CD8-positive, alpha-beta memory T cell (primary cell): Measurements from ENCODE around the gene FOXD1. TPM values are rescaled to one million over a fixed set of nuclear protein-coding genes. Genes with fewer than 3 reads are reported as not detected.
A peak's percentile ranks its signal among the peaks of the same experiment; 100 is the strongest.

Experiments used
- CTCF ChIA-PET: fragments of 350-600 bp; sonication (Branson Sonifier 250); formaldehyde crosslinking; loops from one replicate; lab custom pipeline; 2021; ENCODE audit warnings: antibody characterized with exemption; lab: Charles Lee
- POLR2A ChIA-PET: fragments of 350-600 bp; sonication (Branson Sonifier 250); formaldehyde crosslinking; loops from one replicate; lab custom pipeline; 2021; ENCODE audit warnings: antibody characterized with exemption; lab: Charles Lee
- DNase-seq, 5 donors: peaks; one replicate each; pipeline versions ENCODE4 v3.0.0 to v3.0.0-alpha.2; 2020 to 2022; ENCODE audit warnings: mixed read lengths in 1 of 5
- H3K27ac ChIP-seq: one replicate; pipeline ENCODE4 v1.7.0; 2013; ENCODE audit warnings: low read depth, mild to moderate bottlenecking, low read length, moderate library complexity
- H3K27me3 ChIP-seq: 2 replicates; pipeline ENCODE4 v1.7.0; 2013; ENCODE audit warnings: low read length, mild to moderate bottlenecking; ENCODE audit not compliant: insufficient read depth, poor library complexity, severe bottlenecking
- H3K36me3 ChIP-seq: 2 replicates; pipeline ENCODE4 v1.7.0; 2013; ENCODE audit warnings: mild to moderate bottlenecking, low read length, moderate library complexity; ENCODE audit not compliant: insufficient read depth
- H3K4me1 ChIP-seq: 2 replicates; pipeline ENCODE4 v1.7.0; 2013; ENCODE audit warnings: mild to moderate bottlenecking, low read length, moderate library complexity; ENCODE audit not compliant: insufficient read depth
- H3K4me3 ChIP-seq: 2 replicates; pipeline ENCODE4 v1.7.0; 2013; ENCODE audit warnings: mild to moderate bottlenecking, low read length
- H3K9me3 ChIP-seq: 2 replicates; pipeline ENCODE4 v1.7.0; 2013; ENCODE audit warnings: mild to moderate bottlenecking, low read length
- H3K27ac Mint-ChIP-seq, 8 donors: one replicate each; pipeline ENCODE4 v1.8.0; 2020 to 2021; ENCODE audit warnings: mixed read lengths in 8 of 8, mild to moderate bottlenecking in 6 of 8, inconsistent platforms in 3 of 8, moderate library complexity in 3 of 8
- H3K27me3 Mint-ChIP-seq, 2 donors: one replicate each; pipeline ENCODE4 v1.8.0; 2020 to 2021; ENCODE audit warnings: mixed read lengths in 2 of 2, mild to moderate bottlenecking in 1 of 2, moderate library complexity in 1 of 2
- H3K36me3 Mint-ChIP-seq, 3 donors: one replicate each; pipeline ENCODE4 v1.8.0; 2020 to 2021; ENCODE audit warnings: mixed read lengths in 3 of 3, inconsistent platforms in 1 of 3, mild to moderate bottlenecking in 1 of 3
- H3K4me1 Mint-ChIP-seq, 3 donors: one replicate each; pipeline ENCODE4 v1.8.0; 2020 to 2021; ENCODE audit warnings: mixed read lengths in 3 of 3, inconsistent platforms in 1 of 3, mild to moderate bottlenecking in 1 of 3
- H3K4me3 Mint-ChIP-seq, 7 donors: one replicate each; pipeline ENCODE4 v1.8.0; 2020 to 2021; ENCODE audit warnings: mixed read lengths in 7 of 7, mild to moderate bottlenecking in 6 of 7, moderate library complexity in 4 of 7, inconsistent platforms in 2 of 7
- H3K9me3 Mint-ChIP-seq, 5 donors: one replicate each; pipeline ENCODE4 v1.8.0; 2020 to 2022; ENCODE audit warnings: mixed read lengths in 5 of 5, mild to moderate bottlenecking in 3 of 5, moderate library complexity in 2 of 5, inconsistent platforms in 1 of 5
- polyA plus RNA-seq: library from polyadenylated mRNA; unstranded; fragments of 300-500 nt; fragmentation: Illumina TruSeq; gene quantifications from one replicate; pipeline ENCODE4 v1.2.3, GENCODE V29; 2021
- total RNA-seq, 2 experiments: library from RNA; stranded (reverse); gene quantifications; one replicate each; pipeline ENCODE4 v1.2.3, GENCODE V29; 2021

FOXD1 gene
- total and polyA plus RNA-seq, 3 experiments from 2014 or later = 0.09 to 0.22 TPM; not detected in 1

- Mint-ChIP-seq H3K9me3 (peaks cover 12 to 31% (median 20%) of the 10 kb centered on the region in 5 donors), H3K36me3 (peaks cover 0 to 3% (median 2%) of the 10 kb centered on the region in 3 donors), H3K27ac (peak overlapping the region in 5 of 8 donors; percentile 57 to 93 (median 87)), H3K4me1 (peaks cover 17 to 29% (median 21%) of the 10 kb centered on the region in 3 donors), H3K27me3 (peaks cover 77 to 82% of the 10 kb centered on the region in 2 donors), H3K4me3 (peak overlapping the region; percentile 85 to 96 (median 89))
- ChIA-PET CTCF (interaction anchor here (1.1 to 1.2 kb wide), 2 partner anchors 150 to 233 kb away, joined by 3 to 5 read pairs; no protein-coding TSS in a partner anchor), POLR2A (no interaction called here)
- no peak overlapping the region for H3K27ac ChIP-seq
- peaks cover 82% of the 10 kb centered on the region for H3K27me3 ChIP-seq
- H3K4me1 ChIP-seq = peaks cover 16% of the 10 kb centered on the region
- no peak overlapping the region for H3K4me3 ChIP-seq
- H3K9me3 ChIP-seq = peaks cover 3% of the 10 kb centered on the region
- no peaks in the 10 kb centered on the region for H3K36me3 ChIP-seq
- peak; percentile 26 to 72 (median 43) for DNase-seq
These were observed 781 bp downstream of the FOXD1 start for GRCh38 chr5:73447530-73448462.

DNA sequence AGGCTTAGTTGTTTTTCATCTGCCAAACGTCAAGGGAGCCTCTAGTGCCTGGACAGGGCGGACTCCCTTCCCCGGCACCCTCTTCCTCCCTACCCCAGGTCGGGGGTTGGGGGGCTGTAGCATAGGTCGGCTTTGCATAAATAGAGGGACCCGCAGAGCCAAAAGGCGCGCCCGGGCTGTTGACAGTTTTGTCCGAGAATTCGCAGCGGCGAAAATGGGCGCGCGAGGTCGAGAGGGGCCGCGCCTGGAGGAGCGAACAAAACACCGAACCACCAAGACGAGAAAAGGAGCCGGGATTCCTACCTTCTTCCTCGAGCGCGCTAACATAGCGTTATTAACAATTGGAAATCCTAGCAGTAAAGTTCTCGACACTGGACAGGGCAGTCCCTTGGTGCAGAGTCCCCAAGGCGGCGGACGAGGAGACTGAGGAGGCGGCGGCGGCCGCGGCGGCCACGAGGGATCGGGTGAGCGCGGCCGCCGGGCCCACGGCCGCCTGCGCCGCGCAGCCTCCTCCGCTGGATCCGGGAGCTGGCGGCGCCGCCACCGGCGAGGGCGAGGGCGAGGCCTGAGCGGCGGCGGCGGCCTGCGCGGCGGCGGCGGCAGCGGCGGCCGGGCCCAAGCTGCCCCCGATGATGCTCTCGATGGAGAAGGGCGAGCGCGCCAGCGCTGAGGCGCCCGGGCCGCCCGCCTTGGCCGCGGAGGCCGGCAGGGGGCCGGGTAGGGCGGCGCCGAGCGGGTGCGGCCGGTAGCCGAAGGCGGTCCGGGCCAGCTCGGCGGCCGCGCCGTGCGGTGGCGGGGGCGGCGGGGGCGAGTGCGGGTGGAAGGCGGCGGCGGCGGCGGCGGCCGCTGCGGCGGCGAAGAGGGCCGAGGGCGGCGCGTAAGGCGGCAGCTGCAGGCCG, 1.7 kb downstream of the FOXD1 start:
- H3K27ac ChIP-seq = no peak overlapping the region
- Mint-ChIP-seq H3K36me3 (peaks cover 0 to 3% (median 2%) of the 10 kb centered on the region in 3 donors), H3K4me1 (peaks cover 17 to 29% (median 21%) of the 10 kb centered on the region in 3 donors), H3K9me3 (peaks cover 12 to 34% (median 21%) of the 10 kb centered on the region in 5 donors), H3K27ac (peak overlapping the region in 3 of 8 donors; percentile 59 to 89 (median 88)), H3K27me3 (peaks cover 77 to 83% of the 10 kb centered on the region in 2 donors), H3K4me3 (peak overlapping the region; percentile 53 to 87 (median 70))
- CTCF ChIA-PET = no interaction called here
- peaks cover 82% of the 10 kb centered on the region for H3K27me3 ChIP-seq
- peaks cover 16% of the 10 kb centered on the region for H3K4me1 ChIP-seq
- no peak overlapping the region for H3K4me3 ChIP-seq
- peaks cover 3% of the 10 kb centered on the region for H3K9me3 ChIP-seq
- H3K36me3 ChIP-seq = no peaks in the 10 kb centered on the region
- POLR2A ChIA-PET = no interaction called here
- DNase-seq = no peak

DNA sequence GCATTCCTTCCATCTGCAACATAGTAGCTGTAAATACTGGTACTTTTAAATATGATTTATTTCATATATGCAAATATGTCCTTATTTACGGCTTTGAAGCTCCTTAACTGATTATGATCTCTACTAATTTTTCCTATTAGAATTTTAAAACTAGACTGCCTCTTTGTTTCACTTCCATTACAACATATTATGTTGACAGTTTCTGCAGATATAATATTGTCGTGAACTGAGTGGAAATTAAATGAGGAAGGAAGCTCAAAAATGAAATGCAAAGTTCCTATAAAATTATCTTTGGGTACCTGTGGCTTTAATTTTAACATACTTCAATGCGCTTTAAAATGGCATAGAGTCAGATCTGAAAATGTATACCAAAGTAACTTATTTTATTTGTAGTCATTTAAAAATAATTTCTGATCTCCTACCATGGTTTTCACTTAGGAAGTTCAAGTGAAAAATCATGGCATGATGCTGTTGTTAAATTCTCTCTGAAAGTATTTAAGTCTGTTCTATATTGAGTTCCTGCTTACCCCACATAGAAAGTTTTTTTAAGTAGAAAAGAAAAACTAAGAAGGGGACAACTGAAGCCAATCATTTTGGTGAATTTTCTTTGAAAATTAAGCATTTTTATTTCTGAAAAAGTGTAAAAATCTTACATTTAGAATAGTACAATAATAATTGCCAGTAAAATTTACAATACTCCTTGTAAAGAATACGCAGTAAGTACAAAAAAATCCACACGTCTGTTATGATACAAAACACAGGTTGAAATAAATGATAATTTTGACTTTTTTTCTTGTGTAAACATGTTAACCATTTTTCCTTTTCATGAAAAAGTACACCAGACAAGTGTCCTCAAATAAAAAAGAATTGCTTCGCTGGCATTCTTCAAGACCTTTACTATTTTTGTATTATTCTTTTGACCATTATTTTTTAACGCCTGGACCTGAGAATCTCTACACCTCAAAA, 2.6 kb downstream of the FOXD1 start:
- Mint-ChIP-seq H3K27me3 (peaks cover 82 to 87% of the 10 kb centered on the region in 2 donors), H3K36me3 (peaks cover 0 to 3% (median 2%) of the 10 kb centered on the region in 3 donors), H3K27ac (peak overlapping the region in 2 of 8 donors; percentile 45 to 59), H3K9me3 (peaks cover 12 to 34% (median 21%) of the 10 kb centered on the region in 5 donors), H3K4me1 (peaks cover 15 to 27% (median 21%) of the 10 kb centered on the region in 3 donors), H3K4me3 (peak overlapping the region; percentile 53 to 87 (median 70))
- Histone ChIP-seq H3K9me3 (peaks cover 3% of the 10 kb centered on the region), H3K36me3 (no peaks in the 10 kb centered on the region), H3K4me1 (peaks cover 11% of the 10 kb centered on the region), H3K27me3 (peaks cover 81% of the 10 kb centered on the region), H3K27ac (no peak overlapping the region), H3K4me3 (no peak overlapping the region)
- CTCF ChIA-PET = interaction anchor here (1.0 kb wide), 1 partner anchor 231 kb away, joined by 3 read pairs; no protein-coding TSS in a partner anchor
- no peak for DNase-seq
- POLR2A ChIA-PET = no interaction called here

DNA sequence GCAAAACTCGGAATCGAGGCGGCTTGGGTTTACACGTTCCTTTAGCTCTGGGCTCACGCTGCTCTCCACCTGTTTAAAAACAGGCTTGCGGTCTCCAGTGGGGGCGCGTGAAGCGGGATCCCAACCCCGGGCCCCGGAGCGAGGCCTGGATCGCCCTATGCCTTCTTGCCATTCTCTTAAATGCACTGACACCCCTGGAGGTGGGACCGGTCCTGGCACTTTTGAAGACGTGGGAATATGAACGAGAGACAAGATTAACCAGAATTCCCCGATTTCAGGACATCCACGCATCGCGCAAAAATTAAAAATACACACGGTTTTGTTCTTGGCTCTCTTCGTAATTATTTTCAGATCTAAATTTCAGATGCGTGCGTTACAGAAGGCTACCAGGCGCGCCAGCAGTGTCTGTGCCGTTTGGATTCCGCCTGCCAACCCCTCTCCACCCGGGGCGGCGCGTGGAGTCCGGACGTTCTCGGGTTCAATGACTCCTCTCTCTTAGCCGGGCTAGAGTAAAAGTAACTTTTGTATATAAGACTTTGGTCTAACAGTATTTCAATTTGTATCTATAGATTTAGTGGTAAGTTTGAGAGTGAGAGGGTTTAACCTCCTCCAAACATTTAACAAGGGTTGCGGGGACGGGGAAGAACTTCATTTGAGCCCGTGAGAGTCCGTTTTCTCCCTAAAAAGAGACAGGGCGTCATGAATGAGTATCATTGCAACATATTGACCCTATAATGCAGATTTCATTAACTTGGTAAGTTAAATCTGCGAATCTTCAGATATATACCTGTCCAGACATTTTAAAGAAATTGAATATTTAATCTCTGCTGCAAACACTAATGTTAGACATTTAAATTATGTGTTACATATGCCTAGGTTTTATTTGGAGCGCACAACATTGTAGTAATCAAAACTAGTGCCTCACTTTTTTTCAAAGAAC, 3.8 kb downstream of the FOXD1 start:
- H3K27me3 Mint-ChIP-seq = peaks cover 80 to 85% of the 10 kb centered on the region in 2 donors
- Histone ChIP-seq H3K4me1 (peaks cover 11% of the 10 kb centered on the region), H3K36me3 (no peaks in the 10 kb centered on the region), H3K27ac (no peak overlapping the region), H3K4me3 (no peak overlapping the region), H3K9me3 (no peaks in the 10 kb centered on the region), H3K27me3 (peaks cover 79% of the 10 kb centered on the region)
- peak overlapping the region in 4 of 7 donors; percentile 25 to 80 (median 40) for H3K4me3 Mint-ChIP-seq
- peaks cover 0 to 3% (median 2%) of the 10 kb centered on the region in 3 donors for H3K36me3 Mint-ChIP-seq
- ChIA-PET CTCF (interaction anchor here (1.0 kb wide), 1 partner anchor 230 kb away, joined by 3 read pairs; no protein-coding TSS in a partner anchor), POLR2A (no interaction called here)
- peaks cover 9 to 22% (median 15%) of the 10 kb centered on the region in 3 donors for H3K4me1 Mint-ChIP-seq
- peak overlapping the region in 3 of 8 donors; percentile 45 to 78 (median 67) for H3K27ac Mint-ChIP-seq
- H3K9me3 Mint-ChIP-seq = peaks cover under 1 to 23% (median 16%) of the 10 kb centered on the region in 5 donors
- no peak for DNase-seq

- Mint-ChIP-seq H3K27ac (peak overlapping the region in 2 of 8 donors; percentile 34 to 64), H3K27me3 (peaks cover 81 to 83% of the 10 kb centered on the region in 2 donors), H3K36me3 (peaks cover 0 to 3% (median 2%) of the 10 kb centered on the region in 3 donors), H3K4me3 (peak overlapping the region in 4 of 7 donors; percentile 17 to 83 (median 26)), H3K4me1 (peaks cover 5 to 18% (median 12%) of the 10 kb centered on the region in 3 donors), H3K9me3 (peaks cover 0 to 17% (median 12%) of the 10 kb centered on the region in 5 donors)
- Histone ChIP-seq H3K9me3 (no peaks in the 10 kb centered on the region), H3K27ac (no peak overlapping the region), H3K4me3 (no peak overlapping the region), H3K36me3 (no peaks in the 10 kb centered on the region), H3K4me1 (peaks cover 10% of the 10 kb centered on the region), H3K27me3 (peaks cover 78% of the 10 kb centered on the region)
- POLR2A ChIA-PET = no interaction called here
- CTCF ChIA-PET = no interaction called here
- DNase-seq = no peak
These were observed 4.6 kb downstream of the FOXD1 start for GRCh38 chr5:73443829-73444498.
